ENCODE data around the gene P3H3.

The P3H3 gene

DNA sequence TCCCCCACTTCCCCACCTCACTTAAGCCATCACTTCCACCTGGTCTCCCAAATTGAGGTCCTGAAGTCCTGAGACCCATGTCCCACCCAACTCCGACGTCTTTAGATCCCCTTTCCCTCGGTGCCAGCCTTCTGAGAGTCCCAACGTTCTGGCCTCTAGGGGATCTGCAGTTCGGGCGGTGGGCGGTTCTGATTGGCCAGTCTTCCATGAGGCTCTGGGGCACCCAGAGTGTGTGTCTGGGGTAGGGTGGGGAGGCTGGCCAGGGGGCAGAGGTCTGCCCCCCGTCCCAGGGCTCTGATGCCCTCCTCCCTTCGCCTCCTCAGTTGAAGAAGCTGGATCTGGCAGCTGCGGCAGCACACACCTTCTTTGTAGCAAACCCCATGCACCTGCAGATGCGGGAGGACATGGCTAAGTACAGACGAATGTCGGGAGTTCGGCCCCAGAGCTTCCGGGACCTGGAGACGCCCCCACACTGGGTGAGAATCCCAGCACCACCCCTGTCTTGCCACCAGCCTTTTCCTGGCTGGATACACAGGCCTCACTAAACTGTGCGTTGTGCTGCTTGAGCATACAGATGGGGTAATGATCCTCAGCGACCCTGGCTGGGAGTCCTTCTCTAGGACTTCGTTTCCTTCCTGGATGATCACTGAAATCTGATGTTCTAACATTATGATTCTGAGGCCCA is 1.5 kb downstream of the P3H3 start:
- DNase-seq (ENCODE audit: low spot score in 2 of 2) (no peak), ATAC-seq (no peak)
- H3K36me3 Mint-ChIP-seq, result peaks cover 9% of the 10 kb centered on the region
- peak overlapping the region; percentile 91 for H3K4me3 Mint-ChIP-seq
- H3K9me3 Mint-ChIP-seq, result no peaks in the 10 kb centered on the region
- peak overlapping the region; percentile 92 for H3K27ac Mint-ChIP-seq
- H3K4me1 Mint-ChIP-seq, result peaks cover 49% of the 10 kb centered on the region

DNA sequence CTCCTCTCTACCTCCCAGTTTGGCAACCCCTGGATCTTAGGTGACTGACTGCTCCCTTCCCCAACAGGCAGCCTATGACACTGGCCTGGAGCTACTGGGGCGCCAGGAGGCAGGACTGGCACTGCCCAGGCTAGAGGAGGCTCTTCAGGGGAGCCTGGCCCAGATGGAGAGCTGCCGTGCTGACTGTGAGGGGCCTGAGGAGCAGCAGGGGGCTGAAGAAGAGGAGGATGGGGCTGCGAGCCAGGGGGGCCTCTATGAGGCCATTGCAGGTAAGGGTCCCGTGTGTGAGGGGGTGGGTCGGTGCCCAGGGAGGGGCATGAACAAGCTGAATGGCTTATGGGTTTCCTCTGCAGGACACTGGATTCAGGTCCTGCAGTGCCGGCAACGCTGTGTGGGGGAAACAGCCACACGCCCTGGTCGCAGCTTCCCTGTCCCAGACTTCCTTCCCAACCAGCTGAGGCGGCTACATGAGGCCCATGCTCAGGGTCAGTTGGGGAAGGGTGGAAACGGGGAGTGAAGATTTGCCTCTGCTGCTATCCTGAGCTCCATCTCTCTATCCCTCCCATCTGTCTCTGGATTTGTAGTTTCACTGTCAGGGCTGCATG is 2.2 kb downstream of the P3H3 start:
- H3K4me1 Mint-ChIP-seq, result peaks cover 47% of the 10 kb centered on the region
- H3K36me3 Mint-ChIP-seq, result peaks cover 9% of the 10 kb centered on the region
- ATAC-seq (no peak), DNase-seq (ENCODE audit: low spot score in 2 of 2) (no peak)
- H3K9me3 Mint-ChIP-seq, result no peaks in the 10 kb centered on the region
- H3K4me3 Mint-ChIP-seq, result peak overlapping the region; percentile 91
- H3K27ac Mint-ChIP-seq, result no peak overlapping the region

DNA sequence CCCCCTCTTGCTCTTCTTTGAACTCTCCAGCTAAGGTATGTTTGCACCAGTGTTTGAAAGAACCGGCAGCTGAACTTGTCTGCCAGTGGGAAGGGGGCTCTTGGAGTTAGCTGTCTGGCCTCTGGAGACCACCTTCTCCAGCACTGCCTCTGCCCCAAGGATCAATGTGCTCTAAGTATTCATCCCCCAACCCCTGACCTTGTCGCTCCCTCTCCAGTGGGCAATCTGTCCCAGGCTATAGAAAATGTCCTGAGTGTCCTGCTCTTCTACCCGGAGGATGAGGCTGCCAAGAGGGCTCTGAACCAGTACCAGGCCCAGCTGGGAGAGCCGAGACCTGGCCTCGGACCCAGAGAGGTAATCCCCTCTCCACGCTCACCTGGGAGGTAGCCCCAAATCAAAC is 2.8 kb downstream of the P3H3 start:
- H3K36me3 Mint-ChIP-seq, result peaks cover 9% of the 10 kb centered on the region
- peaks cover 48% of the 10 kb centered on the region for H3K4me1 Mint-ChIP-seq
- DNase-seq (ENCODE audit: low spot score in 2 of 2) (no peak), ATAC-seq (no peak)
- H3K27ac Mint-ChIP-seq, result no peak overlapping the region
- no peaks in the 10 kb centered on the region for H3K9me3 Mint-ChIP-seq
- no peak overlapping the region for H3K4me3 Mint-ChIP-seq

DNA sequence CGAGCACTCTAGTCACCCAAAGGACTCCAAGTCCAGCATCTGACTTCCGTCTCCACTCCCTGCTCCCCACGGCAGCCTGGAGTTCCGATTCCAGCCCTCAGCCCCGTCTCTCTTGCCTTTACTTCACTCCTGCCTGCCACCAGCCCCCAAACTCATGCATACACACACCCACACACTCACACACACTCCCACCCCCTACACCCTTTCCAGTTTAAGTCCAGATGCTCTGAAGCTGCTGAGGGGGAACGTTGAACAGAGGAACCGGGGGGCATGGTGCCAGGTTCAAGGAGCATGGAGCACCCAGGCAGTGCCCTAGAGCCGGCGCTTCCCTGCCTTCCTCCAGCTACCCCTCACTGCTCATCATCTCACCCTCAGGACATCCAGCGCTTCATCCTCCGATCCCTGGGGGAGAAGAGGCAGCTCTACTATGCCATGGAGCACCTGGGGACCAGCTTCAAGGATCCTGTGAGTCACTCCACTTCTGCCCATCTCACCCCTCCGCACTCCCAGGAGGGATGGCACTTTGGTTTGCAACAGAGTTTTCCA is 3.3 kb downstream of the P3H3 start:
- Mint-ChIP-seq H3K4me1 (peaks cover 48% of the 10 kb centered on the region), H3K36me3 (peaks cover 9% of the 10 kb centered on the region), H3K4me3 (no peak overlapping the region), H3K9me3 (no peaks in the 10 kb centered on the region), H3K27ac (peak overlapping the region; percentile 56)
- ATAC-seq, result no peak
- no peak for DNase-seq (ENCODE audit: low spot score in 2 of 2)

DNA sequence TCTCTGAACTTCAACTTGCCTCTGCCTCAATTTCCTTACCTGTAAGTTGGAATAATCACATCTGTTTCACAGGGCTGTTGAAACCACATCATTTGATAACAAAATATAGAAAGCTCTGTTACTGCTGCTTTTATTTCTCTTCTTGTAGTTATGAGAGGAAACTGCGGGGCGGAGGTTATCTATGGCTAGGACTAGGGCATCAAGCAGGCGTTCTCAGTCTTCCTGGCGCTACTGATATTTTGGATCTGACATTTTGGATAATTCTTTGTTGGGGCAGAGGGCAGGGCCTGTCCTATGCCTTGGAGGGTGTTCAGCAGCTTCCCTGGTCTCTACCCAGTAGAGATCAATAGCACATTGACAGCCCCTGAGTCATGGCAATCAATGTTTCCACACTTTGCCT is 3.9 kb downstream of the P3H3 start:
- peaks cover 9% of the 10 kb centered on the region for H3K36me3 Mint-ChIP-seq

DNA sequence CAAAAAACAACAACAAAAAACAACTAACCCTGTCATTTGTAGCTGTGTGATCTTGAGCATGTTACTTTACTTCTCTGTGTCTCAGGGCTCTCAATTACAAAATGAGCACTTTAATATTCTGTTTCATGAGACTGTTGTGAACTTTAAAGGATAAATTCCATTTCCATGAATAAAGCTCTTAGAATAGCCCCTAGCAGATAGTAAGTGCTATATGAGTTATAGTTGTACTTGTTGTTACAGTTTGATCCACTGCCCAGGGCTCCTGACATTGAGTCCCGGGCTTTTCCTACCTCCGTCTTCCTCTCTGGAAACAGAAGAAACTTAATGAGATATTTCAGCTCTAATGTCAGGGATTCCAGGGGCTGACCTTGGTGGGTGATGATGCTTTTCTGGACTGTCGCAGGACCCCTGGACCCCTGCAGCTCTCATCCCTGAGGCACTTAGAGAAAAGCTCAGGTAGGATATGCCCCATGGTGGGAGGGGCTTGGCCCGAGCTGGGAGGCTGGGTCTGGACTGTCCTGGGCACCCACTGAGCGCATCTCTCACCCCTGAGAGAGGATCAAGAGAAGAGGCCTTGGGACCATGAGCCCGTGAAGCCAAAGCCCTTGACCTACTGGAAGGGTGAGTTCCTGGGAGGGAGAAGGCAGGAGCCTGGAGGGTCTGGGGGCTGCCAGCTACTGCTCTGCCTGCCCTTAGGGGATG is 5.1 kb downstream of the P3H3 start:
- DNase-seq (ENCODE audit: low spot score in 2 of 2) (no peak), ATAC-seq (no peak)
- peaks cover 30% of the 10 kb centered on the region for H3K4me1 Mint-ChIP-seq
- H3K4me3 Mint-ChIP-seq, result no peak overlapping the region
- no peak overlapping the region for H3K27ac Mint-ChIP-seq
- peaks cover 9% of the 10 kb centered on the region for H3K36me3 Mint-ChIP-seq
- H3K9me3 Mint-ChIP-seq, result no peaks in the 10 kb centered on the region

More for the DNA sequence above, 3.9 kb downstream of the P3H3 start:
- no peak for DNase-seq (ENCODE audit: low spot score in 2 of 2)
- H3K27ac Mint-ChIP-seq, result peak overlapping the region; percentile 56
- H3K9me3 Mint-ChIP-seq, result no peaks in the 10 kb centered on the region
- H3K4me1 Mint-ChIP-seq, result peaks cover 42% of the 10 kb centered on the region
- no peak for ATAC-seq
- H3K4me3 Mint-ChIP-seq, result no peak overlapping the region

DNA sequence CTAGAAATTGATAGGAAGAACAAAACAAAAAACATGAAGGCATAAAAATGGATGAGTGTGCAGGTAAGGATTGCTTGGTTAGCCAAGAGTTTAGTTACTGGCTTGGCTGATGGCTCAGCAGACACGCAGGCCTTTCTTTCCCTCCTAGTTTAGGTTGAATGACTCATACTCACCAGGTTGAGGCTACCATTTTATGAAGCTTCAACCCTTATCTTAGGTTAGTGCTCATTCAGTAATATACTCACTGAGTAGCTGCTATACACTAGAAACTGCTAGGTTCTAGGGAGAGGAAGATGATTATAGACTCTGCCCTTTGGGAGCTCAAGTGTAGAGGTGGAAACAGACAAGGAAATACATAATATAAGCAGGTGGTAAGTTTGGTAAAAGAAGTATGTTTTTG is 6.0 kb downstream of the P3H3 start:
- Mint-ChIP-seq H3K27ac (no peak overlapping the region), H3K4me1 (peaks cover 23% of the 10 kb centered on the region), H3K9me3 (no peaks in the 10 kb centered on the region), H3K4me3 (no peak overlapping the region), H3K36me3 (peaks cover 5% of the 10 kb centered on the region)
- DNase-seq (ENCODE audit: low spot score in 2 of 2) (no peak), ATAC-seq (peak; percentile 36)

DNA sequence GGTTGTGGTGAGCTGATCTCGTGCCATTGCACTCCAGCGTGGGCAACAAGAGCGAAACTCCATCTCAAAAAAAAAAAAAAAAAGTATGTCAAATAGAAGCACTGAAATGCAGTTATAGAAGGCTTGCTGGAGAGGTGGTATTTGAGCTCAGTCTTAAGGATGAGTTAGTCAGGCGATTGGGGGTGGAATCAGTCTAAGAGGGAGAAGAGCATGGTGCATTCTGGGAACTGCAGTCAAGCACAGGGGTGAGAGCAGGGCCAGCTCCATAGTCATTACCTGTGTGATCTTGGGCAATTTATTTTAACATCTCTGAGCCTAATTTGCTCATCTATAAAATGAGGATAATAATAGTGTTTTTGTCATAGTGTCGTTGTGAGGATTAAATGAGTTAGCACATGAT is 6.7 kb downstream of the P3H3 start:
- Mint-ChIP-seq H3K36me3 (no peaks in the 10 kb centered on the region), H3K27ac (no peak overlapping the region), H3K4me3 (no peak overlapping the region), H3K9me3 (no peaks in the 10 kb centered on the region), H3K4me1 (peaks cover 18% of the 10 kb centered on the region)
- DNase-seq (ENCODE audit: low spot score in 2 of 2) (no peak), ATAC-seq (no peak)

DNA sequence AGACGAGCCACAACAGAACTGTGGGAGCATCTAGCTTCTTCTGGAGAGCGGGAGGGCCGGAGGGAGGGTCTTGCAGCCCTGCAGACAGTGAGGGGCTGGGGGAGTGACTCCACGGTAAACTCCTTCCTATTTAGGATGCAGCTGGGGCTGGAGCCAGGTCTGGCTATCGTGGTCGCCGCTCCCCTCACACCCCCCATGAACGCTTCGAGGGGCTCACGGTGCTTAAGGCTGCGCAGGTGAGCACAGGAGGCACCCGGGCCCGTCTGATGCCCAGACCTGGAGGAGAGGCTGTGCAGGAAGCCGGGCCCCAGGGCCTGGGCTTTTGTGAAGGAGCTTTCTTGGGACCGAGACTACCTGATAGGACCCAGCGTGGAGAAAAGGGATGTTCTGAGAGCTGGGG is 8.6 kb downstream of the P3H3 start:
- no peak for ATAC-seq
- no peak overlapping the region for H3K27ac Mint-ChIP-seq

DNA sequence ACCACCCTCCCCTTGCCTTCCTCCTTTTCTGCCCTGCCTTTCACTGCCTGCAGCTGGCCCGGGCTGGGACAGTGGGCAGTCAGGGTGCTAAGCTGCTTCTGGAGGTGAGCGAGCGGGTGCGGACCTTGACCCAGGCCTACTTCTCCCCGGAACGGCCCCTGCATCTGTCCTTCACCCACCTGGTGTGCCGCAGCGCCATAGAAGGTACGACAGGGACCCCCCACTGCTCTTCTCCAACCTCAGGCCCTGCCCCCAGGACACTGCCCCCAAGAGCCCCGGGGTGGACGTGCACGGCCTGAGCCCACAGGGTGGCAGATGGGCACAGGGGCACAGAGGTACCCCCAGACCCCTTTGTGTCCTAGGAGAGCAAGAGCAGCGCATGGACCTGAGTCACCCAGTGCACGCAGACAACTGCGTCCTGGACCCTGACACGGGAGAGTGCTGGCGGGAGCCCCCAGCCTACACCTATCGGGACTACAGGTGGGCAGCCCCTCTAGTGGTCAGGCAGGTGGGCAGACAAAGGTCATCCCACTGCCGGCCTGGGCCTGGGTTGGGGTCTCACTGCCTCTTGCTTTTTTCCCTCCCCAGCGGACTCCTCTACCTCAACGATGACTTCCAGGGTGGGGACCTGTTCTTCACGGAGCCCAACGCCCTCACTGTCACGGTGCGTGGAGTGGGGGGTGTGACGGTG is 9.3 kb downstream of the P3H3 start:
- no peaks in the 10 kb centered on the region for H3K36me3 Mint-ChIP-seq
- no peak for DNase-seq (ENCODE audit: low spot score in 2 of 2)
- no peak for ATAC-seq
- H3K9me3 Mint-ChIP-seq, result no peaks in the 10 kb centered on the region
- H3K4me1 Mint-ChIP-seq, result peaks cover 18% of the 10 kb centered on the region
- no peak overlapping the region for H3K4me3 Mint-ChIP-seq
- H3K27ac Mint-ChIP-seq, result no peak overlapping the region

More for the DNA sequence above, 8.6 kb downstream of the P3H3 start:
- Mint-ChIP-seq H3K4me3 (no peak overlapping the region), H3K4me1 (peaks cover 18% of the 10 kb centered on the region), H3K36me3 (no peaks in the 10 kb centered on the region), H3K9me3 (no peaks in the 10 kb centered on the region)
- no peak for DNase-seq (ENCODE audit: low spot score in 2 of 2)

DNA sequence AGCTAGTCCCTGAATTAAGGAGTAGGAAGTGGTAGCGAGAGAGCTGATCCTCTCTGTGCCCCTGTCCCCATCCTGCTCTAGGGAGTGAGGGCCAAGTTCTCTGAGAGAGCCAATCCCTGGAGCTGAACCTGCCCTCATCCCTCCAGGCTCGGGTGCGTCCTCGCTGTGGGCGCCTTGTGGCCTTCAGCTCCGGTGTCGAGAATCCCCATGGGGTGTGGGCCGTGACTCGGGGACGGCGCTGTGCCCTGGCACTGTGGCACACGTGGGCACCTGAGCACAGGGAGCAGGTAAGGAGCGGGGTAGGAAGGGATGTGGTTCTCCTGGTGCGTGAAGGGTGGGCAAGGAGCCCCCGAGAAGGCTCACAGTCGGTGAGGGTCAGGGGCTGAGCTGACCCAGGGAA is 10.6 kb downstream of the P3H3 start:
- no peak for ATAC-seq
- DNase-seq (ENCODE audit: low spot score in 2 of 2), result no peak
- Mint-ChIP-seq H3K4me3 (no peak overlapping the region), H3K4me1 (peaks cover 18% of the 10 kb centered on the region), H3K36me3 (no peaks in the 10 kb centered on the region), H3K27ac (no peak overlapping the region), H3K9me3 (no peaks in the 10 kb centered on the region)

DNA sequence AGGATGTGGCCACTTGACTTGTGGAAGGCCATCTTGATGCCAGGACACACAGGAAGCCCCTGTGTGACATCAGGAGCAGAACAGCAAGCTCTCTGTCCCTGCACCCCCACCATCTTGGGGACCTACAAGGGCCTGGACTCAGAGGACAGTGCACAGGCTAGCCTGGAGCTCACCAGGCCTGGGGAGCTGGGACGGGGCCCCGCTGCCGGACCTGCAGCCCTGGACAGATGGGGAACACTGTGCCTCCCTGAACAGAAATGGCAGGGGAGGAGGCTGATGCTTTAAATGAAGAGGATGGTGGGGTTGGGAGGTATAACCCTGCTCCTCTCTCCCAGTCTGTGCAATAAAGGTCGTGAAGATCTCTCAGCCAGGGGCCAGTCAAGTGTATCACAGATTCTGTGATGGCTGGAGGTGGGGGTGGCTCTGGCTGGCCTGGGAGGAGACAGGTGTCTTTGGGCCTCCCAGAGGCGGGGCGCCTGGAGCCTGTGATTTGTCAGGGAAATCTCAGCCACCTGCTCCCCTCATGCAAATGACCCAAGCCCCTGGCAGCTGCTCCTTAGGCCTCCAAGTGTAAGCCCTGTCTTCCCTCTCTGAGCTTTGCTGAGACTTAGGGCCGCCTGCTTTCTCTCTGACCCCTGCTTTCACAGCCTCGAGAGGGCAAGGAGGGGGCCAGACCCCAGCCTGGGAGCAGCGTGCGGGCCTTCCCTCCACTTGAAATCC is 11.4 kb downstream of the P3H3 start:
- Mint-ChIP-seq H3K4me1 (peaks cover 11% of the 10 kb centered on the region), H3K27ac (no peak overlapping the region), H3K4me3 (no peak overlapping the region), H3K9me3 (no peaks in the 10 kb centered on the region), H3K36me3 (no peaks in the 10 kb centered on the region)
- DNase-seq (ENCODE audit: low spot score in 2 of 2) (no peak), ATAC-seq (no peak)

DNA sequence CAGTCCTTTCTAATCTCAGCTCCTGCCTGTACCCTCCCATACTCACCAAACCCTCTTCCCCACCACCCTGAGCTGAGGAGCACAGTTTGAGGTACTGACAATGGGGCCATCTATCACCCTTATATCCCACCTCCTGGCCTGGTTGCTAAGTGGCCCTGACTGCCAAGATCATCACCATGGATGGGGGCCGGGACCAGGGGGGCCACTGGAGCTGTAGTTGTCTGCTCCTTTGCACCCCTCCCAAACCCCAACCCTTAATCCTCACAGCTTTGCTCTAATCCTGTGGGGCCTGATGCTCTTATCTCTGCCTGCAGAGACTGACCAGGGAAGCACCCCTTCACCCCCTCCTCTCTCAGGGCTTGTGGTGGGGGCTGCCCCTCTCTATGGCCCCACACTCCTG is 12.1 kb downstream of the P3H3 start:
- DNase-seq (ENCODE audit: low spot score in 2 of 2) (no peak), ATAC-seq (no peak)
- Mint-ChIP-seq H3K4me3 (no peak overlapping the region), H3K27ac (no peak overlapping the region), H3K36me3 (no peaks in the 10 kb centered on the region), H3K4me1 (peaks cover 6% of the 10 kb centered on the region), H3K9me3 (no peaks in the 10 kb centered on the region)

DNA sequence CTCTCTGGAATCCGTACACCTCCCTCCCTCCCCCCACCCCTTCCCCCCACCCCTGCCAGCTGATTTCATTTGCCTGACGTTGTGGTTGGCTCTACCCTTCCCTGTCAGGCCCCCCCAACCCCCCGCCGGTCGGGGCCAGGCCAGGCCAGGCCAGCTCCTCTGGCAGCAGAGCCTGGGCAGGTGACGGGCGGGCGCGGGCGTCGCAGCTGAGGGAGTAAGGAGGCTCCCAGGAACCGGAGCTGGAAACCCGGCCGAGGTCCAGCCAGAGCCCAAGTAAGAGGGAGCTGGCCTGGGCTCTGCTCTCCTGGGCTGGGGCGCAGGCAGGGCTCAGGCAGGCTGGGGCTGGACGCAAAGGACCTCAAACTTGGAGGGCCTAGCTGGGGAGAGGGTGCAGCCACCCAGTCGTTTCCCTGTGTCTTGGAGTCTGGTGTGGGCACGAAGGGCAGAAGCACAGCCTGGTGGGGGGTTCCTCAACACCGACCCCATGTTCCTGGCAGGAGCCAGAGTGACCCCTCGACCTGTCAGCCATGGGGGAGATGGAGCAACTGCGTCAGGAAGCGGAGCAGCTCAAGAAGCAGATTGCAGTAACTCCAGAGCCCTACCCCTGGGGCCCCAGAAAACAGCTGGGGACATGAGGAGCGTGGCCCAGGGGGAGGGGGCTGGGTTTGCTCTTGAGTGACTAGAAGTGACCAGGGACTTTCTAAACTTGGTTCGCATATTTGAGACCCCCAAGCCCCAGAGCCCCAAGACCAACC is 12.7 kb downstream of the P3H3 start, which contains the start of gene GNB3:
Gene GNB3 (plus strand): TSS at position 165 of the 755 bp plus-strand sequence. CDS start 363 bp downstream, at position 528.
- Mint-ChIP-seq H3K27ac (no peak within 1 kb of the TSS), H3K4me3 (no peak within 1 kb of the TSS), H3K36me3 (no peaks in the 10 kb centered on the region), H3K9me3 (no peaks in the 10 kb centered on the region), H3K4me1 (peaks cover under 1% of the 10 kb centered on the region)
- no peak for DNase-seq (ENCODE audit: low spot score in 2 of 2)
- ATAC-seq, result no peak
